HG03175 (cell line): ENCODE results near the gene MAPK8IP1.

Experiments used
- ATAC-seq: cut with Tn5 transposase; IDR thresholded peaks from one replicate; pipeline ENCODE4 v1.9.1; 2021; ENCODE audit warnings: mild to moderate bottlenecking, moderate library complexity; ENCODE audit not compliant: unreplicated experiment

MAPK8IP1 gene

GRCh38 chr11:45859661-45860140 is 25.8 kb upstream of the MAPK8IP1 start:
- ATAC-seq: no peak

GRCh38 chr11:45860348-45860747 is 25.1 kb upstream of the MAPK8IP1 start:
- ATAC-seq: no peak

- no peak for ATAC-seq
These were observed 24.5 kb upstream of the MAPK8IP1 start for GRCh38 chr11:45860764-45861510.

- no peak for ATAC-seq
These were observed 21.4 kb upstream of the MAPK8IP1 start for GRCh38 chr11:45864041-45864440.

- ATAC-seq: no peak
These were observed 15.9 kb upstream of the MAPK8IP1 start for GRCh38 chr11:45869551-45869950.

- no peak for ATAC-seq
These were observed 14.7 kb upstream of the MAPK8IP1 start for GRCh38 chr11:45870706-45871105.

GRCh38 chr11:45871638-45872037 is 13.8 kb upstream of the MAPK8IP1 start:
- ATAC-seq: no peak

GRCh38 chr11:45872651-45873356 is 12.6 kb upstream of the MAPK8IP1 start:
- ATAC-seq: no peak

GRCh38 chr11:45876401-45876800 is 9.1 kb upstream of the MAPK8IP1 start:
- ATAC-seq: no peak

GRCh38 chr11:45877221-45877620 is 8.2 kb upstream of the MAPK8IP1 start:
- no peak for ATAC-seq

GRCh38 chr11:45877845-45878244 is 7.6 kb upstream of the MAPK8IP1 start:
- no peak for ATAC-seq

- ATAC-seq: no peak
These were observed 5.4 kb upstream of the MAPK8IP1 start for GRCh38 chr11:45879803-45880686.

- ATAC-seq: no peak
These were observed 4.5 kb upstream of the MAPK8IP1 start for GRCh38 chr11:45880772-45881570.

- ATAC-seq: no peak
These were observed 3.6 kb upstream of the MAPK8IP1 start for GRCh38 chr11:45881708-45882368.

GRCh38 chr11:45884596-45885185 is 760 bp upstream of the MAPK8IP1 start:
- no peak for ATAC-seq

- no peak for ATAC-seq
These were observed 670 bp downstream of the MAPK8IP1 start for GRCh38 chr11:45885921-45886721.

GRCh38 chr11:45886816-45887520 is 1.5 kb downstream of the MAPK8IP1 start:
- no peak for ATAC-seq

GRCh38 chr11:45887587-45887986 is 2.1 kb downstream of the MAPK8IP1 start:
- no peak for ATAC-seq
